NCI-H345 treated with DMSO at 0.1 percent for 48 hours (cell line): ENCODE measurements around the gene FAM217A.
"Not testable (repeated sequence)": the region's sequence is repeated elsewhere in the genome, so short reads cannot be mapped to it uniquely, and the experiment has no call there.

ENCODE experiments used
- DNase-seq: peaks from one replicate; lab custom pipeline; 2025; ENCODE audit not compliant: unreplicated experiment; lab: John Stamatoyannopoulos, UW

FAM217A gene, protein sequence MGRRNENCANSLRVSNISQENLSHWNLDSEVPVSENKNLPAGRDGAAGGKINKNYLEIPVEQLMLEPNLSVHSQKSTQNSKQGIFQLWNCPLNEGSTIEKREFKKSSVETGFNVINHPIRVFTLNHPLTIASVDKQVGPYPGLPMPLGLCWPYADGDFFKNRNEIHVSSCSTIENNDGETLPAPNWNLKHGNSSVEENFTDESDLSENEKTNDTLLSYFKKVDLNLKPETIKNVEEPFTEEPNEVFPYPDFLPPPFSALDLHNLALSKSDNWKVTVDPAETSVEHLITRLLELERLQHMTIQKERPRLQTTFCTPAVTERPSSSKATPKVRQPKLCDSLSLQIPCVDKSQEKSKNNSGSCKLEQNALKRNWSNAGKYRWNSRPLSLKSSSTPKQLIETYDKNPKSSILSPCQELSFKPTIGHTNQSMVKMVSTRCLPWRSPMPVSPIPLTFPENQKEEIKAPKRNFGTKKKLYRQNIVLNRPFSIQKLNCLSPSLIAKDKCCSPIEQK

GRCh38 chr6:4078691-4079471 lies at the start of gene FAM217A:
FAM217A (minus strand) TSS chr6:4079137; CDS start chr6:4077414, 1,723 bp downstream.
- DNase-seq: no peak

DNA sequence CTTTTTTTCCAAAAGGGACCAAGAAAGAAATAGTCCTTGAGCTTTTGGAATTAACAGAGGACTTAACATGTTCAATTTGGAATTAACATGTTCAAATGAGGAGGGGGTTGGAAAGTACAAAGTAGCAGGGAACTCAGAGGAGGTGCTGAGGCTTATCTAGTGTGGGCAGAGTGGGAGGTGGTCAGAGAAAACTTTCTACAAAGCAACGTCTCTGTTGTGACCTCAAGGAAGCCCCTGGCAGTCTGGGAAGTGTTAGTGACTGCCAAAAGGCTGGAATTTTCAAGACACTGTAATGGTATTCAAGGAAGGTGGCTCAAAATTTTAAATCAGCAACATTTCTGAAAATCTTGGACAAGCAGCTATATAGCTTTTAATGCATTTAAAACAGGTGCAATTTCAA lies 49.1 kb upstream of the FAM217A start:
- no peak for DNase-seq

DNA sequence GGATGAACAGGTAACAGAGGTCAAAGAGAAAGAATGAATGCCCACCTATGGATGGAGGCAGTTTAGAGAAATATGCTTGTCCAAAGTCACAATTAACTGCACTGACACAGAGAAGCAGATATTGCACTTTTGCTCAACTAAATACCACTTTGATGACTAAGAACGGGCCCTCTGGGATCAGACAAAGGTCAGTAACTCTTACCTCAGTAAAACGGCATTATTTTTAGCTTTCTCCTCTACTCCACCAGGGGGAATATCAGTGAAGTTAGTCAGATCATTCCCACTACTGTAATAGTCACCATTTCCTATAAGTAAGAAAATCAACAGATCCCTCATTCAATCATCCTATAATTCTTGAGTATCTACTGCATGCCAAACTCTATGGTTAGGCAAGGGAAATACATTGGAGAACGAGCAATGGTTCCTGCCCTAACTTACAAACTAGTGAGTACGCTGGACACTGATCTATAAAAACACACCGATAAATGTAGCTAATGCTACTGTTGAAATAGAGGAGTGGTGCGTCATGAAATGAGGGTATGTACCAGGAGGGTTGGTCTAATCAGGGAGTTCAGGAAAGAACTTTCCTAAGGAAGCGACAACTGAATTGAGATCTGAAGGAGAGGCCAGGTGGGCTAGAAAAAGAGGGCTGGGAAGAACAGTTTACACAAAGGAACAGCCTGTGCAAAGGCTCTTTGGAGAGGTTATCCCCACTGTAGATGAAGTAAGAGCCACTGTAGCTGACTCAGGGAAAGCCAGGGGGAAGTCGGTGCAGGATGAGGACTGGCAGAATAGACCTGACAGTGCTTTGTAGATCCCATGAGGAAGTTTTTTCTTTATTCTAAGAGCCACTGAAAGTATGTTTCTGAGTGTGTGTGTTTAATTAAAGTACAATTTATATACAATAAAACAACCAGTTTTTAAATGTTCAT lies 47.3 kb upstream of the FAM217A start:
- DNase-seq: no peak

GRCh38 chr6:4125500-4125899 lies 46.6 kb upstream of the FAM217A start:
- DNase-seq: no peak

DNA sequence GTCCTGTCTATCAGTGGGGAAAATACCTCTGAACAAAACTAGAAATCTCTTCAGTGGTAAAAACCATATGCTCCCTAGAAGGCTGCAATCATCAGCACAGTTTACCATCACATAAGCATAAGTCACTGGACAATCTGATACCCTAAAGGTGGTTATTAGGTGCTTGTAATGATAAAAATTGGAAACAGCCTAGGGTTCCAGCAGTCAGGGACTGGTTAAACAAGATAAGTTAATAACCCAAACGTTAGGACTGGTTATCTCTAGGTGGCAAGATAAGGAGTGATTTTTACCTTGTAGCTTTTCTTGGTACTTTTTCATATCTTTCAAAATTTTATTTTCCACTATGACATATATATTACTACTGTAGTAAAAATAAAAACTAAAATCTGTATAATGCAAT lies 45.4 kb upstream of the FAM217A start:
- DNase-seq: no peak

- no peak for DNase-seq
These were observed 36.8 kb upstream of the FAM217A start for GRCh38 chr6:4115741-4116140.

- no peak for DNase-seq
These were observed 35.2 kb upstream of the FAM217A start for GRCh38 chr6:4114123-4114522.

- DNase-seq: no peak
These were observed 34.7 kb upstream of the FAM217A start for GRCh38 chr6:4113649-4114048.

DNA sequence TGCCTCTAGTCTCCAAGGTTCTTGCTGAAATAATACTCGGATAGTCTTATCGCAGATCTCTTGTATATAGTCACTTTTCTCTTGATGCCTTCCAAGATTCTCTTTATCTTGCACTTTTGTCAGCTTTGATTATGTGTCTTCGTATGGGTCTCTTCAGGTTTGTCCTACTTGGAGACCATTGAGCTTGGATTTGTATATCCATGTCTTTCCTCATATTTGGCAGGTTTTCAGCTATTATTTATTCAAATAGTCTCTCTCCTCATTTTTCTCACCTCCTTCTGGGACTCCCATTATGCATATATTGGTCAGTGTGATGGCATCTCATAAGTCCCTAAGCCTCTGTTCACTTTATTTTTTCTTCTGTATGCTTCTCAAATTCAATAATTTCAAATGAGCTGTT lies 33.4 kb upstream of the FAM217A start:
- no peak for DNase-seq

DNA sequence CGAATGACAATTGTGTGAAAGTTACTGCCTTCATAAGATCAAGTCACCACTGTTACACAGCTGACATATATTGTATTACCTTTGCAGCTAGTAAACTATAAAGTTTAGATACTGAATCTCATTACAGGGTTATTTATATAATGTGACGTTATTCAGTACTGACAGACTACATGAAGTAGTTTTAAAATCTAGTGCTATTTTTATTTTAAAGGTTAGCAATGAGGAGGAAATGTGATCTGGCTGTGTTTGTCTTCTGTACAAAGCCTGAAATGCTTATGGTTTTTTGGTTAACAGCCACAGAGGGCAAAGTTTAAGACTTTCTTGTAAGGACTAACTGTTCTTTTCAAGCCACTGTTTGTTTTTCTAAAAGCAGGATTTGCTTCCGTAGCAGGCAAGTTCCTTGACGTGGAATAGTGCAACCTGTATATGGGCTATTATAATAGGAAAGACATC lies 30.5 kb upstream of the FAM217A start:
- DNase-seq: not testable (repeated sequence)

DNA sequence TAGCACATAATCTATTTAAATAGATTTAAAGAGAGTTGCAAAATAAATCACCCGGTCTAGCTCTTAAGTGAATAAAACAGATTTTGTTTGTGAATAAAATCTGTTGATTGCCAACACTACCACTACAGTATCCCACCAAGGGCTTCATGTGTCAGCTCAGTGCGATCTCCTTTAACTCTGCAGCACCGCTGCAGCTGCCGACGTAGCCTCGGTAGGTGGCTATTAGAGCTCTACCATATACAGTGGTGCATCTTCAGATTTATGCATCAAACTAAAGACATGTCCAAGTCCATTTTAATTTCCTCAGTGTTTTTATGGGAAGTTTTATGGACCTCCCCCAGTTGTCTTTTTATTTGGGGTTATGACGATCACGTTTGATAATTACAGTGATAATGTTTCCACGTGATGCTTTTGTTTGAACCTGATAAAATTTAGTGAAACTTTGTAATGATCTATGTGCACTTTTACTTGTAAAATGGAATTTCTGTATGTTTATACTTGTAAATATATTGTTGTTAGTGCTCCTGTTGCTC lies 29.7 kb upstream of the FAM217A start:
- DNase-seq: no peak

DNA sequence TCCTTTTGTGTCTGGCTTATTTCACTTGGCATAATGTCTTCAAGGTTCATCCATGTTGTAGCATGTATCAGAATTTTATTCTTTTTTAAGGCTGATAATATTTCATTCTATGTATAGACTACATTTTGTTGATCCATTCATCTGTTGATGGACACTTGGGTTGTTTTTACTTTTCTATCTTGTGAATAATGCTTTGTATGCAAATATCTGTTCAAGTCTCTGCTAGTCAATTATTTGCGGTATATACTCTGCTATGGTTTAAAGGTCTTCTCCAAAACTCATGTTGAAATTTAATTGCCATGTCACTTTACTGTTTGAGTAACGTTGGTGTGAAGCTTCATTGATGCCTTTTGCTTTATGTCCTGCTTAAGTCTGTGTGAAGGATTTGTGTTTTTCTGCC lies 28.9 kb upstream of the FAM217A start:
- no peak for DNase-seq

- no peak for DNase-seq
These were observed 27.1 kb upstream of the FAM217A start for GRCh38 chr6:4105980-4106536.

- DNase-seq: no peak
These were observed 25.0 kb upstream of the FAM217A start for GRCh38 chr6:4103929-4104328.

DNA sequence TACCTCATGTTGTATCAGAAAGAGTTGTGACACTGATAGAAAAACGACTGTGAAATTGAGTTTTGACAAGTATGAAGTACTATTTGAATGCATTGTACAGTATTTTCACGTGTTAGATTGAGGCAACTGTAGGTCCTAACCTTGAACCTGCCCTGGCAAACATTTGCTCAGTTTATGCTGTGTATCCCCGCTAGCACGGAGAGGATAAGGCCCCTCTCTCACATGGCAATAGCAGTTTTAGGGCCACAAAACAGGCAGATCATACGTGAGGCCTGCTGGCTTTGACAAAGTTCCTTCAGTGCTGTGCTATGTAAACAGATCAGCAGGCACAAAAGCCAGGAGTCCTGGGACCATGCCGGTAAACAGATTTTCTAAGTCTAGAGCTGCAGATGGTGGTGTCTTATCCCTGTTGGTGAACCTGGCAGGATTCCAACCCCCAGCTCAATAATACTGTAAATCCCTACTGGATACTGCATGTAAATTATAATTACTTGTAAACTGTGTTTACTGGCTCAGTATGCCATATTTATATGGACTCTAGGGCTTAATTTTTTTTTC lies 23.8 kb upstream of the FAM217A start:
- peak; percentile 5 for DNase-seq

GRCh38 chr6:4101298-4101697 lies 22.4 kb upstream of the FAM217A start:
- DNase-seq: no peak

DNA sequence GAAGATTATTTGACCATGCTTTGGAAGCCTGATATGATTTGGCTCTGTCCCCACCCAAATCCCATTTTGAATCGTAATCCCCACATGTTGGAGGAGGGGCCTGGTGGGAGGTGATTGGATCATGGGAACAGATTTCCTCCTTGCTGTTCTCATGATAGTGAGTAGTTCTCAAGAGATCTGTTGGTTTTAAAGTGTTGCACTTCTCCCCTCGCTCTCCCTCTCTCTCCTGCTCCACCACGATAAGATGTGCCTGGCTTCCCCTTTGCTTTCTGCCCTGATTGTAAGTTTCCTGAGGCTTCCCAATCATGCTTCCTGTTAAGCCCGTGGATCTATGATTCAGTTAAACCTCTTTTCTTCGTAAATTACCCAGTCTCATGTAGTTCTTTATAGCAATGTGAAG lies 21.7 kb upstream of the FAM217A start:
- DNase-seq: no peak

DNA sequence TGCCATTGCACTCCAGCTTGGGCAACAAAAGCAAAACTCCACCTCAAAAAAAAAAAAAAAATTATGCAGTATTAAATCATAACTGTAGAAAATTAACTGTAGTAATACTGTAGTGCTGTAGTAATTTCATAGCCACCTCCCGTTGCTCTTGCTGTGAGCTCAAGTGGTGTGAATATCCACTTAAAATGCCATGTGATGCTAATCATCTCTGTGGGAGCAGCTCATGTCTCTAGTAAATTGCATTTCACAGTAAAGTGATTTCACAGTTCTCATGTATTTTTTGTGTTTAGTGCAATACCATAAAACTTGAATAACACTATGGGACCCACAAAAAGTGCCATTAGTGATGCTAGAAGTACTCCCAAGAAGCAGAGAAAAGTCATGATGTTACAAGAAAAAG lies 14.4 kb upstream of the FAM217A start:
- DNase-seq: no peak

GRCh38 chr6:4091941-4092340 lies 13.0 kb upstream of the FAM217A start:
- no peak for DNase-seq

DNA sequence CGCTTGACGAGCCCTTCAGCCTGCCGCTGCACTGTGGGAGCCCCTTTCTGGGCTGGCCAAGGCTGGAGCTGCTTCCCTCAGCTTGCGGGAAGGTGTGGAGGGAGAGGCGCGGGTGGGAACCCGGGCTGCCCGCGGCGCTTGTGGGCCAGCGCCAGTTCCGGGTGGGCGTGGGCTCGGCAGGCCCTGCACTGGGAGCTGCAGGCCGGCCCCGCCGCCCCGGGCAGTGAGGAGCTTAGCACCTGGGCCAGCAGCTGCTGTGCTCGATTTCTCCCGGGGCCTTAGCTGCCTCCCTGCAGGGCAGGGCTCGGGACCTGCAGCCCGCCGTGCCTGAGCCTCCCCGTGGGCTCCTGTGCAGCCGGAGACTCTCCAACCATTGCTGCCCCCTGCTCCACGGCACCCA lies 11.1 kb upstream of the FAM217A start:
- DNase-seq: not testable (repeated sequence)
